Measurements from ENCODE around the gene NTM.

- TF ChIP-seq CTCF (conservative IDR thresholded peaks at IDR 0.05; ENCODE audit: low read depth, low read length): no peak
- TF ChIP-seq EZH2 (IDR thresholded peaks at IDR 0.05; ENCODE audit: borderline replicate concordance, low read depth, low read length, poor library complexity, severe bottlenecking): no peak
Observed at GRCh38 chr11:131483877-131484276, 113.5 kb downstream of the NTM start.
